ENCODE measurements around the gene B4GALNT3.
A peak's percentile ranks its signal among the peaks of the same experiment; 100 is the strongest.

The B4GALNT3 gene

GRCh38 chr12:536751-537245 lies 77.1 kb downstream of the B4GALNT3 start:
- Mint-ChIP-seq H3K27ac (no peak overlapping the region), H3K36me3 (no peaks in the 10 kb centered on the region), H3K4me3 (no peak overlapping the region), H3K9me3 (peaks cover 5% of the 10 kb centered on the region), H3K4me1 (peaks cover 25% of the 10 kb centered on the region)
- DNase-seq (ENCODE audit: low spot score in 2 of 2) (no peak), ATAC-seq (no peak)

- Mint-ChIP-seq H3K27ac (no peak overlapping the region), H3K4me1 (peaks cover 21% of the 10 kb centered on the region), H3K4me3 (no peak overlapping the region), H3K9me3 (no peaks in the 10 kb centered on the region), H3K36me3 (no peaks in the 10 kb centered on the region)
- ATAC-seq (no peak), DNase-seq (ENCODE audit: low spot score in 2 of 2) (no peak)
Measured at GRCh38 chr12:537772-538171, 78.0 kb downstream of the B4GALNT3 start.

DNA sequence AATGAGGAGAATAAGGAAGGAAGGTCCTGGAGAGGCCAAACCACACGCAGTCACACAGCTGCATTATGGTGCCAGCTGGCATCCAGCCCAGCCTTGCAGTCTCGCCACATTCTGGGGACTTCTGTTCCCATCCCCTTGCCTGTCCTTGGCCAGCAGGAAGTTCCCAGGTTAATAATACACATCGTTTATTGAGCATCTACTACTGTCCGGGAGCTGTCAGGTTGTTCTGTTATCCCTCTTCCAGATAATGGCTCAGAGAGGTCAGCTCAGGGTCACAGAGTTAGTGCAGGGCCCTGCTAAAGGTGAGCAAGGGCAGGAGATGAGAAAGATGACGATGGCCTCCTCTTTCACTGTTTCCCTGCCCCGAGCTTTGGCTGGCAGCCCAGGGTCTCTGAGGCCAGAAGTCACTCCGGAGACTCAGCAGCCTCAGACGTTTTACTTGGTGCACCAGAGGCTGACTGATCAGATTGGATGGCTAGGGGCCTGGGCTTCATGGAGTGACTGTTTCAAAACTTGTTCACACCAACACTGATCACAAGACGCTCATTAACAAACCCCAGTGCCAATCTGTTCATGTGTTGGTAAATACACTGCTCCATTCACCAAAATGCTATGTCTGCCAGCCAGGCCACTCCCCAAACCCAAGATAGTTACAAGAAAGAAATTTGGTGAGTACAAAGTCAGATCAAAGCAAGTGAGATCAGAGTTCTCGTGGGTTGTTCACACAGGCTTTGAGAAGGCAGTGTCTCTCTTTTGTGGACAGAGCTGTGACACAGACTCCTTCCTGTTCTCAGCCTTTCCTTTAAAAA lies 79.2 kb downstream of the B4GALNT3 start:
- H3K9me3 Mint-ChIP-seq = no peaks in the 10 kb centered on the region
- H3K4me1 Mint-ChIP-seq = peaks cover 20% of the 10 kb centered on the region
- ATAC-seq (peak; percentile 81), DNase-seq (ENCODE audit: low spot score in 2 of 2) (no peak)
- peak overlapping the region; percentile 86 for H3K27ac Mint-ChIP-seq
- H3K4me3 Mint-ChIP-seq = peak overlapping the region; percentile 22
- H3K36me3 Mint-ChIP-seq = no peaks in the 10 kb centered on the region

DNA sequence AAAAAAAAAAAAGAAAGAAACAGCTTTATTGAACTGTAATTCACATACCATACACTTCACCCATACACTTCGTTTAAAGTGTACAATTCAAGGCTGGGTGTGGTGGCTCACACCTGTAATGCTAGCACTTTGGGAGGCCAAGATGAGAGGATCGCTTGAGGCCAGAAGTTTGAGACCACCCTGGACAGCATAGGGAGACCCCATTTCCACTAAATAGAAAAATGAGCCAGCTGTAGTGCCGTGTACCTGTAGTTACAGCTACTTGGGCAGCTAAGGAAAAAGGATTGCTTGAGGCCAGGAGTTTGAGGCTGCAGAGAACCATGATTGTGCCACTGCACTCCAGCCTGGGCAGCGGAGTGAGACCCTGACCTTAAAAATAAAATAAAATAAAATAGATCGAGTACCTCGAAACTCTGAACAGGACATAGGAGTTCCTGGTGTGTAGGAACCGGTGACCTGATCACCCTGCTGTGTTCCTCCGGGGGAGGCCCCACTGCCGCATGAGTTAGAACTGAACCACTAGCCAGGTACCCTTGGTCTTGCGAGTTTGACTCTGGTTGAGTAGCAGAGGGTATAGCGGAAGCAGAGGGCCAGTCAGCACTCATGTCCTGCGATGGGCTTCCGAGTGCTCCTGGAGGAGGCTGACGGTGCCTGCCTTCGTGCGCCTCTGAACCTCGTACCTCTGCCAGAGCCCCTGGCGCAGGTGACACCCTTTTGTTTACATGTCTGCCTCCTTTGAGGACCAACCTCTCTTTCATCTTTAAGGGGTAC lies 80.0 kb downstream of the B4GALNT3 start:
- peak overlapping the region; percentile 86 for H3K27ac Mint-ChIP-seq
- ATAC-seq = no peak
- H3K9me3 Mint-ChIP-seq = no peaks in the 10 kb centered on the region
- H3K4me3 Mint-ChIP-seq = peak overlapping the region; percentile 22
- no peak for DNase-seq (ENCODE audit: low spot score in 2 of 2)
- H3K4me1 Mint-ChIP-seq = peaks cover 25% of the 10 kb centered on the region
- H3K36me3 Mint-ChIP-seq = no peaks in the 10 kb centered on the region

DNA sequence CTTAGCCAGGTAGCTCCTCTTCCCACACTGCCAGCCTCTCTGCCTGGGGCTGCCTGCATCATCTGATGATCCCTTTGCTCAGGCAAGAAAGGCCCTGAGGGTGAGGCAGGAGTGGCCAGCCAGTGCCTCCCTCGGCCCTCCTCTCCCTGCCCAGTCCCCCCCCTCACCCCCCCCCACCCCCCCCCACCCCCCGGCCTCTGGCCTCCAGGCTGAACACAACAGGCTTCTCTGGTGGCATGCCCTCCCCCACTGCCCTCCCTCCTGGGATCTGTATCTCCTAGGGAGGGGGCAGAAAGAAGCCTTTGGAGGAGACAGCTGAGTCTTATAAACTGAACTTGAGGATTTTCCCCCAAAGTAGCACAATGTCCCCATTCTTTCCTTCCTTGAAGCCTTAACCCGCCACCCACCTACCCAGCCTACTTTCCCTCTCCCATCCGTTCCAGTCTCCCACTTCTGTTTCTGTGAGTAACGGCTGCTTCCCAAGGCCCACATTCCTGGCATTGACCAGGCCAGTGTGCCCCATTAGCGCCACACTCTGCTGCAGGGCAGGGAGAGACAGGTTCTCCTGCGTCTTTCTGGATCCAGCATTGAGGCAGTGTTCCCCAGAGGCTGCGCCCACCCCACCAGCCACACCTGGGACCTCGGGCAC lies 82.1 kb downstream of the B4GALNT3 start:
- Mint-ChIP-seq H3K27ac (no peak overlapping the region), H3K4me3 (no peak overlapping the region), H3K9me3 (no peaks in the 10 kb centered on the region), H3K36me3 (no peaks in the 10 kb centered on the region), H3K4me1 (peaks cover 31% of the 10 kb centered on the region)
- DNase-seq (ENCODE audit: low spot score in 2 of 2) = no peak
- ATAC-seq = no peak

DNA sequence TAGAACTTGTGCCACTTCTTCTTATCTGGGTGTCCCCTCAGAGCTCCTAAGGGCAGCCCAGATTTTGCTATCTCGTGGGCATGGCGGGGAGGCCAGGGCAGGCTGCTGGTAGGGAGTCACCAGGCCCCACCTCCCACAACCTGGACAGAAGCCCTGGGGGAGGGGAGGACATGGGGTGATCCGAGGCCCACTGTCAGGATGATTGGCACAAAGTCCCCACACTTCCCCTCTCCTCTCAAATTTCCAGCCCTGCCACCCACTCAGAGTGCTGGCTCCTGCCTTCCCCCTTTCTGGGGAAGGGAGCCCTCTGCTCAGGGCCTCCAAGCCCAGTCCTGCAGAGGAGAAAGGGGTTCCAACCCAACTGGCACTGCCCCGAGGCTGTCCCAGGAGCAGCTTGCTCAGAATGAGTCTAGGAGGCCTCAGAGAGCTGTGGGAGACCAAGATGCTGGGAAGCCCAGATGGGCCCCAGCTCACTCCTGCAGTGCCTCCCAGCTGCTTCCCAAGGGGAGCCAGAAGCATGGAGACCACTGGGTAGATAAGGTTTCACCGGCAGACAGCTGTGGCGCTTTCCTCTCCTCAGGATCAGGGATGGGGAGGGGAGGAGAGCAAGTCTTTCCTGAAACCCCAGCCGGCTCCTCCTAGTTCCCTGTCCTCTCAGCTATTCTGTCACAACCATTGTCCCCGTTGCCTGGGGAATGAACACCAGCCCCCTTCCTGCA lies 82.8 kb downstream of the B4GALNT3 start:
- Mint-ChIP-seq H3K36me3 (no peaks in the 10 kb centered on the region), H3K4me3 (no peak overlapping the region), H3K27ac (no peak overlapping the region), H3K9me3 (no peaks in the 10 kb centered on the region), H3K4me1 (peaks cover 34% of the 10 kb centered on the region)
- DNase-seq (ENCODE audit: low spot score in 2 of 2) (no peak), ATAC-seq (no peak)

DNA sequence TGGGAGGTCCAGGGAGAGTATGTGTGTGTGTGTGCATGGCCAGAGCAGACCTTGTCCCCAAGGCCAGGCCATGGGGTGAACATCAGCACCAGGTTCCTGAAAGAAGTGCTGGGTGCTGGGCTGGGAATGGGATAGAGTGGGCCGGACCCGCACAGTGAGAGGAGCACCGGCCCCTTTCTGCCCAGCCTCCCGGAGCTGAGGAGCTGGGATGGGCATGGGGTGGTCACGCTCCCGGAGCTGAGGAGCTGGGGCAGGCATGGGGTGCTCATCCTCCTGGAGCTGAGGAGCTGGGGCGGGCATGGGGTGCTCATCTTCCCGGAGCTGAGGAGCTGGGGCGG lies 83.3 kb downstream of the B4GALNT3 start:
- peaks cover 34% of the 10 kb centered on the region for H3K4me1 Mint-ChIP-seq
- ATAC-seq (no peak), DNase-seq (ENCODE audit: low spot score in 2 of 2) (no peak)
- no peaks in the 10 kb centered on the region for H3K36me3 Mint-ChIP-seq
- no peak overlapping the region for H3K4me3 Mint-ChIP-seq
- no peak overlapping the region for H3K27ac Mint-ChIP-seq
- H3K9me3 Mint-ChIP-seq = no peaks in the 10 kb centered on the region

- Mint-ChIP-seq H3K27ac (no peak overlapping the region), H3K9me3 (no peaks in the 10 kb centered on the region), H3K36me3 (no peaks in the 10 kb centered on the region), H3K4me3 (no peak overlapping the region), H3K4me1 (peaks cover 28% of the 10 kb centered on the region)
- ATAC-seq (no peak), DNase-seq (ENCODE audit: low spot score in 2 of 2) (no peak)
Measured at GRCh38 chr12:544142-544541, 84.4 kb downstream of the B4GALNT3 start.

DNA sequence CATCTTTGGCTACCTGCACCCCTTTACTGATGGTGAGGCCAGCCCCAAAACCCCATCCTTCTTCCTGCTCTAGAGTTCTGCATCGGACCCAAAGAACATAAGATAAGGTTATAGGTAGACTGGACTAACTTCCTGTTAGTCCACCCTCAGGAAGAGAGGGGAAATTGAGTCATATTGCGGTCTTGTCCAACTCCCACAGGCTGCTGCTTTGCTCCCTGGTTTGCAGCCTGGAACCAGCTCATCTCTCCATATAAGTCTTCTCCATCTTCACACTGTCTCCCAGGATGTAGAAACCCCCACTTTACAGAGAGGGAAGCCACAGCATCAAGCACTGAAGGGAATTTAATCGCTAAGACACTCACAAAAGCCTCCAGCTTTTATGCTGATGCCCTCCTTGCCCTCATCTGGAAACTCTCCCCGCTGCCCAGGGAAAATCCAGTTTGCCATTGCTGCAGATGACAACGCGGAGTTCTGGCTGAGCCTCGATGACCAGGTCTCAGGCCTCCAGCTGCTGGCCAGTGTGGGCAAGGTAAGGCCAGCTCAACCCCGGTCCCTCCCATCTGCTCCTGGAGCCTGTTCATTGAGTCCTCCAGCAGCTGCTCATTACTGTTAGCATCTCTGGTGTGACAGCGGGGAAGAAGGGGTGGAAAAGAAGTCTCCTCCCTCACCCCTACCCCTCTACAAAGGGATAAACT lies 85.3 kb downstream of the B4GALNT3 start:
- no peaks in the 10 kb centered on the region for H3K9me3 Mint-ChIP-seq
- no peak overlapping the region for H3K4me3 Mint-ChIP-seq
- H3K27ac Mint-ChIP-seq = no peak overlapping the region
- ATAC-seq (no peak), DNase-seq (ENCODE audit: low spot score in 2 of 2) (no peak)
- H3K36me3 Mint-ChIP-seq = no peaks in the 10 kb centered on the region
- H3K4me1 Mint-ChIP-seq = peaks cover 20% of the 10 kb centered on the region

DNA sequence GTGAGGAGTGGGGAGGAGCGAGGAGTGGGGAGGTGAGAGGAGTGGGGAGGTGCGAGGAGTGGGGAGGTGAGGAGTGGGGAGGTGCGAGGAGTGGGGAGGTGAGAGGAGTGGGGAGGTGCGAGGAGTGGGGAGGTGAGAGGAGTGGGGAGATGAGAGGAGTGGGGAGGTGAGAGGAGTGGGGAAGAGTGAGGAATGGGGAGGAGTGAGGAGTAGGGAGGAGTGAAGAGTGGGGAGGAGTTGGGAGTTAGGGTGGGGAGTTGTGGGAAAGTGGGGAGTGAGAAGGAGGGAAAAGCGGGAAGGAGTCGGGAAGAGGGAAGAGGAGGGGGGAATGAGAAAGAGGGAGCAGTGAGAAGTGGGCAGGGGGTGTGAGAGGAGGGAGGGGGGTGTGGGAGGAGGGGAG lies 86.1 kb downstream of the B4GALNT3 start:
- no peak for DNase-seq (ENCODE audit: low spot score in 2 of 2)
- Mint-ChIP-seq H3K4me3 (no peak overlapping the region), H3K27ac (no peak overlapping the region)

DNA sequence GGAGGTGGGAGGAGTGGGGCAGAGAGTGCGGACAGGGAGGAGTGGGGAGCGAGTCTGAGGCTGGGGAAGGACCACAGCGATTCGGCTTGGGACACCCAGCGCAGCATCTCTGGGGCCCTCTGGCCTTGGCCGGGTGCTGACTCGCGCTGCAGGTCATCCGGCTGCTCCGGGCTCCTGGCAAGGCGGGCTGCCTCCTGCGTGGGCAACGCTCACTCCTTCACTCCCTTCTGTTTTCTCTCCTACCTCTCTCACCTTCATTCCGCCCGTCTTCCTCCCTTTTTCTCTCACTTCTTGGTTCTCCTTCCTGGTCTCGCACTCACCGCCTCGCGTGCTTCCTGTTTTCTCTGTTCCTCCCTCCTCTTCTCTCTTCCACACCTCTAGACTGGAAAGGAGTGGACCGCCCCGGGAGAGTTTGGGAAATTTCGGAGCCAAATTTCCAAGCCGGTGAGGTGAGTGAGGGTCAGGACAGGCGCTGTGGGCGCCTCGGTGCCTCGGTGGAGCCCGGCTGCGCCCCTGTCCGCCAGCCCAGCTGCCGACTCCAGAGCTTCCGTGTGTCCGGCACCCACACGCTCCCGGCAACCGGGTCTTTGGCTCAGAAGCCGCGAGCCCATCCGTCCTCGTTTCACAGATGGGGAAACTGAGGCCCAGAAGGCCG lies 86.7 kb downstream of the B4GALNT3 start:
- ATAC-seq (no peak), DNase-seq (ENCODE audit: low spot score in 2 of 2) (no peak)
- Mint-ChIP-seq H3K27ac (no peak overlapping the region), H3K4me3 (peak overlapping the region; percentile 14), H3K36me3 (no peaks in the 10 kb centered on the region), H3K4me1 (peaks cover 18% of the 10 kb centered on the region), H3K9me3 (no peaks in the 10 kb centered on the region)

More for the DNA sequence above, 86.1 kb downstream of the B4GALNT3 start:
- Mint-ChIP-seq H3K4me1 (peaks cover 15% of the 10 kb centered on the region), H3K36me3 (no peaks in the 10 kb centered on the region), H3K9me3 (no peaks in the 10 kb centered on the region)
- ATAC-seq = no peak

DNA sequence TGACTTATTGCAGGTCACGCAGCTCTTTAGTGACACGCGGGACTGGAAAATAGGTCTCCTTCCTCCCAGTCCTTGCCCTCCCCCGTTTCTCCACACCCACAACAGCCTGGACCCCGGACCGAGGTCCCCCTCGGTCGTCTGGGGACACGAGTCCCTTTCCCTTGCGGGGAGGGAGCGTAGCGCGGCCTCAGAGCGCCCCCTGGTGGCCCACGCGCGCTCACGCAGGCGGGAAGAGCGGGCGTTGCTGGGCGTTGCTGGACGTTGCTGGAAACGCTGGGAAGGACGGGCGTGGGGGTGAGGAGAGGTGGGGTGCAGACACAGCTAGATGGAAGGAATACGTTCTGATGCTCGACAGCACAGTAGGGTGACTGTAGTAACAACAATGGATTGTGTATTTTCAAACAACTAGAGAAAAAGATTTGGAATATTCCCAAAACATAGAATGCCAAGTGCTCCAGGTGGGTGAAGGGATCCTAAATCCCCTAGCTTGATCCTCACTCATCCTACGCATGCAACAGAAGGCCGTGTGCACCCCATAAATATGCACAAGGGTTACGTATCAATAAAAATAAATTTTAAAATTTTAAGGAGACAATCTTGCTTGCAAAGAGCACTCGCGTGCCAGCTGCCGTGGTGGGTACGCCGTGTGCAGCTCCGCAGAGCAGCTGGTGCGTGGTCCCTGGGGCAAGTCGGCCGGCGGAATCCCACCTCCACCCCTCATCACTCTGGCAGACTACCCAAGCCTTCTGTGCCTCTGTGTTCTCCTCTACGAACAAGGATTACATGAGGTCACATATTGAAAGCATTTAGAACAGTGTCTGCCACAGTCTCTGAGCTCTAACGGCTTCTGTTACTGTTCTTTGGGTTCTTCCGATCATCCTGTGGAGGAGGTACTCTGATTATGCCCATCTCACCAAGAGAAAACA lies 87.4 kb downstream of the B4GALNT3 start:
- peak; percentile 83 to 90 for DNase-seq (ENCODE audit: low spot score in 2 of 2)
- peak; percentile 79 for ATAC-seq
- H3K4me1 Mint-ChIP-seq = peaks cover 25% of the 10 kb centered on the region

DNA sequence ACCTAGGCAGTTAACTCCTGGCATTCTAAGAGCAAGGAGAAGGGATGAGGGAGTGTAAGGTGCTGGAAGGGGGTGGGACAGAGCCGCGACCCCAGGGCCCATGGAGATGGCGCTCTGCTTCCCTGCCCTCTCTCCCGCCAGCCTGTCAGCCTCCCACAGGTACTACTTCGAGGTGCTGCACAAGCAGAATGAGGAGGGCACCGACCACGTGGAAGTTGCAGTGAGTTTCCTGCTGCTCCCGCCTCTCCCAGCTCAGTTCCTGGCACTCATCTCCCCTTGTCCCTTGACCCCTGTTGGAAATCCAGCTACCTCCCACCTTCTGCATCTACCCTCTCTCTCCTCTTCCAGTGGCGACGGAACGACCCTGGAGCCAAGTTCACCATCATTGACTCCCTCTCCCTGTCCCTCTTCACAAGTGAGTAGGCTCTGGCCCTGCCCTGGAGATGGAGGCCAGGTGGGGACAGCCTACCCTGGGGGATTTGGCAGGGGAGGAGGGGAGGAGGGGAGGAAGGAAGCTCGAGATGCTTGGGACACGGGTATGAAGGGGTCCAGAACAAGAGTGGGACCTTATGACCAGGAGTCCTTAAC lies 88.2 kb downstream of the B4GALNT3 start:
- H3K4me3 Mint-ChIP-seq = no peak overlapping the region
- peaks cover 33% of the 10 kb centered on the region for H3K4me1 Mint-ChIP-seq
- no peak for ATAC-seq
- no peak overlapping the region for H3K27ac Mint-ChIP-seq
- H3K36me3 Mint-ChIP-seq = no peaks in the 10 kb centered on the region
- DNase-seq (ENCODE audit: low spot score in 2 of 2) = no peak
- H3K9me3 Mint-ChIP-seq = no peaks in the 10 kb centered on the region

More for the DNA sequence above, 87.4 kb downstream of the B4GALNT3 start:
- H3K27ac Mint-ChIP-seq = no peak overlapping the region
- no peaks in the 10 kb centered on the region for H3K36me3 Mint-ChIP-seq
- H3K9me3 Mint-ChIP-seq = no peaks in the 10 kb centered on the region
- H3K4me3 Mint-ChIP-seq = peak overlapping the region; percentile 14
